Measurements from ENCODE around the gene SYCP2.

Gene SYCP2

DNA sequence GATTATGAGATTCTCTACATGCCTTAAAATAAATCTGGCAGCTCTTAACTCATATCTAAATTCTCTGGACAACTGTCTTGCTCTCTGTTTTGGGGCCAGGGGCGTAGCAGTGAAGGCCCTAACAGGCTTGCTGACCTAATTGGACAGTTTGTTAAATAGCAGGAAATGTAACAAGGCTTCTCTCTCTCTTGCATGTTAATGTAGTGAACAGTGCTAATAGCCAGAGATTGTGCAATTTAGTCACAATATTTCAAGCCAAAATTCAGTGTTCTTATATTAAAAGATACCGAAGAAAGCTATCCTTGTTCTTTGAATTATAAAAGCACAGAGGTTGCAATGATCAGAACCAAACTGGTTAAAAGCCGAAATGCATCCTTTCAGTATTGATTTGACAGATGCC lies 3.7 kb upstream of the SYCP2 start:
- Histone ChIP-seq H3K4me2 (ENCODE audit: low read length) (no peak overlapping the region), H3K4me3 (ENCODE audit: low read depth, low read length, poor library complexity, severe bottlenecking) (no peak overlapping the region)

DNA sequence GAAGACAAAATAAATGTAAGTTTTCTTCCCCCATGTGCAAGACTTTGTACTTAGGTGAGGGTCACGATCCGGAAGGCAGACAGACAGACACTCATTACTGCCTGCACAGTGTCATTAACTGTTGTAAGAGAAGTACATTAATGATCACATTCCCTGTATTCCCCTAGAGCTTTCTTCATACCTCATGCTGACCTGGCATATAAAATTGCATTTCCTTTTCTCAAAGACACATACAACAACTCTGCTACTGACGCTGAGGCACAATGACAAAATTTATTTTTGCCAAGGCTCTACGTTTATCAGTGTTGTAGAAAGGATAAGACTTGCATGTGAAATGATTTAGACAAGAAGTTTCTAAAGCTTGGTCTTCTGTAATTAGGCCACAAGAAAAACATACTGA lies 3.0 kb upstream of the SYCP2 start:
- H3K79me2 ChIP-seq (ENCODE audit: insufficient read depth, low read length), result no peaks in the 10 kb centered on the region
- H3K9me3 ChIP-seq (ENCODE audit: low read length), result no peaks in the 10 kb centered on the region
- H4K20me1 ChIP-seq (ENCODE audit: insufficient read depth, low read length), result no peaks in the 10 kb centered on the region
- no peak overlapping the region for H3K27ac ChIP-seq (ENCODE audit: low read depth, low read length, poor library complexity, severe bottlenecking)
- TF ChIP-seq, protein P1, sequence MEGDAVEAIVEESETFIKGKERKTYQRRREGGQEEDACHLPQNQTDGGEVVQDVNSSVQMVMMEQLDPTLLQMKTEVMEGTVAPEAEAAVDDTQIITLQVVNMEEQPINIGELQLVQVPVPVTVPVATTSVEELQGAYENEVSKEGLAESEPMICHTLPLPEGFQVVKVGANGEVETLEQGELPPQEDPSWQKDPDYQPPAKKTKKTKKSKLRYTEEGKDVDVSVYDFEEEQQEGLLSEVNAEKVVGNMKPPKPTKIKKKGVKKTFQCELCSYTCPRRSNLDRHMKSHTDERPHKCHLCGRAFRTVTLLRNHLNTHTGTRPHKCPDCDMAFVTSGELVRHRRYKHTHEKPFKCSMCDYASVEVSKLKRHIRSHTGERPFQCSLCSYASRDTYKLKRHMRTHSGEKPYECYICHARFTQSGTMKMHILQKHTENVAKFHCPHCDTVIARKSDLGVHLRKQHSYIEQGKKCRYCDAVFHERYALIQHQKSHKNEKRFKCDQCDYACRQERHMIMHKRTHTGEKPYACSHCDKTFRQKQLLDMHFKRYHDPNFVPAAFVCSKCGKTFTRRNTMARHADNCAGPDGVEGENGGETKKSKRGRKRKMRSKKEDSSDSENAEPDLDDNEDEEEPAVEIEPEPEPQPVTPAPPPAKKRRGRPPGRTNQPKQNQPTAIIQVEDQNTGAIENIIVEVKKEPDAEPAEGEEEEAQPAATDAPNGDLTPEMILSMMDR (IDR thresholded peaks at IDR 0.05; ENCODE audit: low read length), result no peak
- no peak for TF ChIP-seq EZH2 (IDR thresholded peaks at IDR 0.05; ENCODE audit: borderline replicate concordance, low read length)
- H3F3A ChIP-seq (ENCODE audit: insufficient read depth, low read length), result no peaks in the 10 kb centered on the region
- no peaks in the 10 kb centered on the region for H3K27me3 ChIP-seq (ENCODE audit: insufficient read depth, low read length)
- H3K9me2 ChIP-seq (ENCODE audit: low read depth, low read length), result no peaks in the 10 kb centered on the region
- H3K4me1 ChIP-seq (ENCODE audit: insufficient read depth, low read length, severe bottlenecking), result peaks cover 29% of the 10 kb centered on the region
- H3K9ac ChIP-seq (ENCODE audit: low read length), result no peak overlapping the region
- no peak overlapping the region for H2AFZ ChIP-seq (ENCODE audit: low read length)
- no peak overlapping the region for H3K4me3 ChIP-seq (ENCODE audit: low read depth, low read length, poor library complexity, severe bottlenecking)
- H3K36me3 ChIP-seq (ENCODE audit: insufficient read depth, low read length), result no peaks in the 10 kb centered on the region
- H3K4me2 ChIP-seq (ENCODE audit: low read length), result no peak overlapping the region

More for the DNA sequence above, 3.7 kb upstream of the SYCP2 start:
- H3F3A ChIP-seq (ENCODE audit: insufficient read depth, low read length), result no peaks in the 10 kb centered on the region
- H3K9me3 ChIP-seq (ENCODE audit: low read length), result no peaks in the 10 kb centered on the region
- H3K9ac ChIP-seq (ENCODE audit: low read length), result no peak overlapping the region
- H4K20me1 ChIP-seq (ENCODE audit: insufficient read depth, low read length), result no peaks in the 10 kb centered on the region
- H3K36me3 ChIP-seq (ENCODE audit: insufficient read depth, low read length), result no peaks in the 10 kb centered on the region; the same call in 1 of the 2 replicates
- H3K27me3 ChIP-seq (ENCODE audit: insufficient read depth, low read length), result no peaks in the 10 kb centered on the region
- no peaks in the 10 kb centered on the region for H3K9me2 ChIP-seq (ENCODE audit: low read depth, low read length)
- H3K79me2 ChIP-seq (ENCODE audit: insufficient read depth, low read length), result no peaks in the 10 kb centered on the region
- TF ChIP-seq, protein P1 (IDR thresholded peaks at IDR 0.05; ENCODE audit: low read length), result no peak
- no peak for TF ChIP-seq EZH2 (IDR thresholded peaks at IDR 0.05; ENCODE audit: borderline replicate concordance, low read length)
- H3K27ac ChIP-seq (ENCODE audit: low read depth, low read length, poor library complexity, severe bottlenecking), result no peak overlapping the region
- H3K4me1 ChIP-seq (ENCODE audit: insufficient read depth, low read length, severe bottlenecking), result peaks cover 35% of the 10 kb centered on the region
- H2AFZ ChIP-seq (ENCODE audit: low read length), result no peak overlapping the region

DNA sequence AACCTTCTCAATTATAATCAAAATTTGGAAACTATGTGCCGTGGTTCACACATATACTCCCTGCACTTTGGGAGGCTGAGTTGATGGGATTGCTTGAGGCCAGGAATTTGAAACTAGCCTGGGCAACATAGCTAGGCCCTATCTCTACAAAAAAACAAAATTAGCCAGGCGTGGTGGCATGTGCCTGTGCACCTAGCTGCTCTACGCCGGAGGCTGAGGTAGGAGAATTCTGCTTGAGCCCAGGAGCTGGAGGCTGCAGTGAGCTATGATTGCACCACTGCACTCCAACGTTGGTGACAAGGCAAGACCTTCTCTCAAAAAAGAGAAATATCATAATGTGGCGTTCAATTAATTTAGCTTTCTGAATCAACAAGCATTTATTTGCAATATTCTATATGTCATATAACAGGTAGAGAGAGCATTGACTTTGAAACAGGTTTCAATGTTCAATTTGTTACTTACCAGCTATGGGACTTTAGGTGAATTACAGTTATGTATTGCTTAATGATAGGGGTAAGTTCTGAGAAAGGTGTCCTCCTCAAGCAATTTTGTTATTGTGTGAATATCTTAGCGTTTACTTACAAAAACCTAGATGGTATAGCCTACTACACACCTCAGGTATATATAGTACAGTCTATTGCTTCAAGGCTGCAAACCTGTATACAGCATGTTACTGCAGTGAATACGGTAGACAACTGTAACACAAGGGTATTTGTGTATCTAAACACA lies 2.2 kb upstream of the SYCP2 start:
- Histone ChIP-seq H3K9ac (ENCODE audit: low read length) (no peak overlapping the region), H3K9me3 (ENCODE audit: low read length) (no peaks in the 10 kb centered on the region), H2AFZ (ENCODE audit: low read length) (no peak overlapping the region), H3F3A (ENCODE audit: insufficient read depth, low read length) (no peaks in the 10 kb centered on the region), H3K79me2 (ENCODE audit: insufficient read depth, low read length) (no peaks in the 10 kb centered on the region), H3K4me3 (ENCODE audit: low read depth, low read length, poor library complexity, severe bottlenecking) (no peak overlapping the region), H3K27ac (ENCODE audit: low read depth, low read length, poor library complexity, severe bottlenecking) (no peak overlapping the region), H4K20me1 (ENCODE audit: insufficient read depth, low read length) (no peaks in the 10 kb centered on the region), H3K9me2 (ENCODE audit: low read depth, low read length) (no peaks in the 10 kb centered on the region), H3K4me2 (ENCODE audit: low read length) (no peak overlapping the region), H3K4me1 (ENCODE audit: insufficient read depth, low read length, severe bottlenecking) (peaks cover 23% of the 10 kb centered on the region), H3K36me3 (ENCODE audit: insufficient read depth, low read length) (no peaks in the 10 kb centered on the region), H3K27me3 (ENCODE audit: insufficient read depth, low read length) (no peaks in the 10 kb centered on the region)
- no peak for TF ChIP-seq EZH2 (IDR thresholded peaks at IDR 0.05; ENCODE audit: borderline replicate concordance, low read length)
- TF ChIP-seq, protein P1 (IDR thresholded peaks at IDR 0.05; ENCODE audit: low read length), result no peak
